Keratinocyte (primary cell): Measurements from ENCODE around the gene TFRC. TPM values are rescaled to one million over a fixed set of nuclear protein-coding genes. Genes with fewer than 3 reads are reported as not detected.
"Not testable (repeated sequence)": the region's sequence is repeated elsewhere in the genome, so short reads cannot be mapped to it uniquely, and the experiment has no call there.

ENCODE experiments used
- DNase-seq: peaks from one replicate; pipeline ENCODE4 v3.0.0-alpha.2; 2011; ENCODE audit warnings: low read depth, missing footprints, low spot score
- FAIRE-seq: peaks from 2 replicates; lab custom pipeline; 2011; peaks lifted over from hg19 to GRCh38; lab: Jason Lieb, UNC
- H2AFZ ChIP-seq: 2 replicates; pipeline ENCODE4 v1.6.0; 2012; ENCODE audit warnings: low read length, control low read depth, inconsistent platforms; ENCODE audit not compliant: control insufficient read depth
- H3K27ac ChIP-seq: 2 replicates; pipeline ENCODE4 v1.5.1; 2011; ENCODE audit warnings: low read length; ENCODE audit not compliant: control insufficient read depth, insufficient read depth
- H3K27me3 ChIP-seq: 3 replicates; pipeline ENCODE4 v1.6.0; 2011; ENCODE audit warnings: low read length; ENCODE audit not compliant: control insufficient read depth, insufficient read depth; ENCODE audit errors: extremely low read depth
- H3K36me3 ChIP-seq, 2 experiments: 2 replicates in 1 of 2; 3 replicates in 1 of 2; pipeline ENCODE4 v1.5.1; 2011; ENCODE audit warnings: low read length in 2 of 2, mild to moderate bottlenecking in 1 of 2; ENCODE audit not compliant: control insufficient read depth in 2 of 2, insufficient read depth in 2 of 2; ENCODE audit errors: extremely low read depth in 1 of 2
- H3K4me1 ChIP-seq: 3 replicates; pipeline ENCODE4 v1.5.1; 2011; ENCODE audit warnings: low read length; ENCODE audit not compliant: control insufficient read depth, insufficient read depth; ENCODE audit errors: extremely low read depth
- H3K4me2 ChIP-seq: 3 replicates; pipeline ENCODE4 v1.6.0; 2011; ENCODE audit warnings: low read depth, low read length; ENCODE audit not compliant: control insufficient read depth, insufficient read depth; ENCODE audit errors: extremely low read depth
- H3K4me3 ChIP-seq, 3 experiments: fragments of 200-600 bp in 1 of 3; sonication (generic) in 1 of 3; 2 replicates in 2 of 3; 3 replicates in 1 of 3; pipeline ENCODE4 v1.5.1; 2011 to 2016; ENCODE audit warnings: low read length in 3 of 3, mild to moderate bottlenecking in 3 of 3, control low read depth in 2 of 3, inconsistent platforms in 1 of 3, low read depth in 1 of 3, mixed read lengths in 1 of 3, mixed run types in 1 of 3, moderate library complexity in 1 of 3; ENCODE audit not compliant: control insufficient read depth in 2 of 3, insufficient read depth in 2 of 3; ENCODE audit errors: extremely low read depth in 1 of 3
- H3K79me2 ChIP-seq: 2 replicates; pipeline ENCODE4 v1.6.0; 2012; ENCODE audit warnings: low read length; ENCODE audit not compliant: control insufficient read depth, insufficient read depth
- H3K9ac ChIP-seq: 3 replicates; pipeline ENCODE4 v1.6.0; 2011; ENCODE audit warnings: low read length; ENCODE audit not compliant: control insufficient read depth, insufficient read depth; ENCODE audit errors: extremely low read depth
- H3K9me1 ChIP-seq: 3 replicates; pipeline ENCODE4 v1.6.0; 2011; ENCODE audit warnings: low read length; ENCODE audit not compliant: control insufficient read depth, insufficient read depth; ENCODE audit errors: extremely low read depth
- H3K9me3 ChIP-seq: 2 replicates; pipeline ENCODE4 v1.5.1; 2012; ENCODE audit warnings: low read depth, low read length; ENCODE audit not compliant: control insufficient read depth
- H4K20me1 ChIP-seq: 3 replicates; pipeline ENCODE4 v1.6.0; 2011; ENCODE audit warnings: low read length; ENCODE audit not compliant: control insufficient read depth, insufficient read depth; ENCODE audit errors: extremely low read depth
- CTCF ChIP-seq, 3 experiments: IDR thresholded peaks in 1 of 3; conservative IDR thresholded peaks in 1 of 3; optimal IDR thresholded peaks in 1 of 3; 2 replicates in 2 of 3; 3 replicates in 1 of 3; pipeline versions ENCODE3 to v1.5.1; 2011; ENCODE audit warnings: low read length in 3 of 3, mild to moderate bottlenecking in 3 of 3, moderate library complexity in 2 of 3, control low read depth in 1 of 3, inconsistent platforms in 1 of 3; ENCODE audit not compliant: insufficient read depth in 2 of 3; ENCODE audit errors: extremely low read depth in 1 of 3
- EZH2 ChIP-seq: IDR thresholded peaks from one replicate; pipeline ENCODE4 v1.6.1; 2012; ENCODE audit warnings: inconsistent platforms, mild to moderate bottlenecking, low read length, moderate library complexity
- dilution Hi-C: fragments of 300-500 bp; cut with MboI; formaldehyde crosslinking; loops from one replicate; pipeline ENCODE4 v1.7.0; 2020; ENCODE audit warnings: low sequenced_read_pairs; ENCODE audit not compliant: extremely low pct_ligation_motif_present
- polyA plus RNA-seq, 5 experiments: library from polyadenylated mRNA; depleted of rRNA in 3 of 5; stranded (reverse) in 3 of 5; stranded (forward) in 1 of 5; unstranded in 1 of 5; fragments of >200 nt; gene quantifications; 1 replicate in 1 of 5; 2 replicates in 3 of 5; 3 replicates in 1 of 5; pipeline versions ENCODE4 v1.2.1 to v1.2.3, GENCODE V29; 2011 to 2012; ENCODE audit warnings: missing spikeins in 2 of 5, low read depth in 1 of 5, low replicate concordance in 1 of 5

TFRC gene
- polyA plus RNA-seq, 1 donor (not counting 4 experiments of a cell fraction or from before 2014, with no cell fraction given), result 109 TPM

DNA sequence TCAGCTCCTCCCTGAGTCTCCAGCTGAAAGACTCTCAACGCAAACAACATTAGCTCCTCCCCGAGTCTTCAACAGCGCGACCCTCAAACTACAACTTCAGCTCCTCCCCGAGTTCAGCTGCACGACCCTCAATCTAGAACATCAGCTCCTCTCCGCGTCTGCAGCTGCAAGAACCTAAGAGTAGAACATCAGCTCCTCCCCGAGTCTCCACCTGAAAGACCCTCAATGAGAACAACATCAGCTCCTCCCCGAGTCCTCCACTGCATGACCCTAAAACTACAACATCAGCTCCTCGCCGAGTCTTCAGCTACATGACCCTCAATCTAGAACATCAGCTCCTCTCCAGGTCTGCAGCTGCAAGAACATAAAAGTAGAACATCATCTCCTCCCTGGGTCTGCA is 78.3 kb downstream of the TFRC start:
- Histone ChIP-seq H3K9me1 (no peaks in the 10 kb centered on the region), H3K36me3 (no peaks in the 10 kb centered on the region), H3K9me3 (no peaks in the 10 kb centered on the region), H3K79me2 (no peaks in the 10 kb centered on the region), H3K4me1 (no peaks in the 10 kb centered on the region), H2AFZ (no peak overlapping the region), H3K9ac (no peak overlapping the region), H3K27ac (no peak overlapping the region), H4K20me1 (no peaks in the 10 kb centered on the region), H3K4me3 (no peak overlapping the region), H3K4me2 (no peak overlapping the region), H3K27me3 (peaks cover 6% of the 10 kb centered on the region)
- DNase-seq, result no peak
- no peak for FAIRE-seq
- dilution Hi-C loops, result no loop called here
- TF ChIP-seq CTCF (optimal IDR thresholded peaks at IDR 0.05 in 1 of 3, IDR thresholded peaks at IDR 0.05 in 1 of 3, conservative IDR thresholded peaks at IDR 0.05 in 1 of 3; ENCODE audit: extremely low read depth in 1 of 3, insufficient read depth in 2 of 3, low read length in 3 of 3), result no peak
- no peak for TF ChIP-seq EZH2

DNA sequence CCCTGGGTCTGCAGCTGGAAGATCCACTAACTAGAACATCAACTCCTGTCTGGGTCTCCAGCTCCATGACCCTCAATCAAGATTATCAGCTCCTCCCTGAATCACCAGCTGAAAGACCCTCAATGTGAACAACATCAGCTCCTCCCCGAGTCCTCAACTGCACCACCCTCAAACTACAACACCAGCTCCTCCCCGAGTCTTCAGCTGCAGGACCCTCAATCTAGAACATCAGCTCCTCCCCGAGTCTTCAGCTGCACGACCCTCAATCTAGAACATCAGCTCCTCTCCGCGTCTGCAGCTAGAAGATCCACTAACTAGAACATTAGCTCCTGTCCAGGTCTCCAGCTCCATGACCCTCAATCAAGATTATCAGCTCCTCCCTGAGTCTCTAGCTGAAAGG is 79.2 kb downstream of the TFRC start:
- H3K9me3 ChIP-seq, H3K9ac ChIP-seq, dilution Hi-C loops, H3K4me3 ChIP-seq, H3K9me1 ChIP-seq, H3K79me2 ChIP-seq, DNase-seq, H3K27me3 ChIP-seq, H3K36me3 ChIP-seq, H4K20me1 ChIP-seq, H3K4me1 ChIP-seq, H3K27ac ChIP-seq, FAIRE-seq, H3K4me2 ChIP-seq, H2AFZ ChIP-seq: not testable (repeated sequence)

DNA sequence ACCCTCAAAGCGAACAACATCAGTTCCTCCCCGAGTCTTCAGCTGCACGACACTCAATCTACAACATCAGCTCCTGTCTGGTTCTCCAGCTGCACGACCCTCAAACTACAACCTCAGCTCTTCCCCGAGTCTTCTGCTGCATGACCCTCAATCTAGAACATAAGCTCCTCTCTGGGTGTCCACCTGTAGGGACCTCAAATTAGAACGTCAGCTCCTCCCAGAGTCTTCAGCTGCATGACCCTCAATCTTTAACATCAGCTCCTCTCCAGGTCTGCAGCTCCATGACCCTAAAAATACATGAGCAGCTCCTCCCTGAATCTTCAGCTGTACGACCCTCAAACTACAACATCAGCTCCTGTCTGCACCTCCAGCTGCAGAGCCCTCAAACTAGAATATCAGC is 80.7 kb downstream of the TFRC start:
- H3K4me1 ChIP-seq, DNase-seq, H4K20me1 ChIP-seq, H2AFZ ChIP-seq, H3K27me3 ChIP-seq, H3K27ac ChIP-seq, dilution Hi-C loops, H3K9me3 ChIP-seq, H3K9me1 ChIP-seq, FAIRE-seq, H3K9ac ChIP-seq, H3K79me2 ChIP-seq, H3K36me3 ChIP-seq, H3K4me2 ChIP-seq, H3K4me3 ChIP-seq: not testable (repeated sequence)

- FAIRE-seq, H4K20me1 ChIP-seq, H3K27me3 ChIP-seq, H3K9ac ChIP-seq, H3K9me3 ChIP-seq, H3K4me3 ChIP-seq, H3K27ac ChIP-seq, H3K4me1 ChIP-seq, H3K4me2 ChIP-seq, dilution Hi-C loops, H3K79me2 ChIP-seq, H3K9me1 ChIP-seq, H3K36me3 ChIP-seq, H2AFZ ChIP-seq, DNase-seq: not testable (repeated sequence)
Measured at GRCh38 chr3:196000360-196000950, 81.4 kb downstream of the TFRC start.
